Measurements from ENCODE around the gene CAPN5. TPM values are rescaled to one million over a fixed set of nuclear protein-coding genes. Genes with fewer than 3 reads are reported as not detected.
"Not testable (repeated sequence)": the region's sequence is repeated elsewhere in the genome, so short reads cannot be mapped to it uniquely, and the experiment has no call there.

CAPN5 gene
- total RNA-seq, 3 donors from 2014 or later: 2.8 to 6.1 (median 3.6) TPM

GRCh38 chr11:77047007-77047927, 19.5 kb upstream of the CAPN5 start:
- H3K4me1 ChIP-seq: no peaks in the 10 kb centered on the region
- H3K9me3 ChIP-seq: no peaks in the 10 kb centered on the region
- no peaks in the 10 kb centered on the region for H3K36me3 ChIP-seq
- H3K27ac ChIP-seq: no peak overlapping the region
- TF ChIP-seq POLR2A (IDR thresholded peaks at IDR 0.05) (no peak), POLR2AphosphoS5 (IDR thresholded peaks at IDR 0.05) (peak in 1 of 3 donors; percentile 21), CTCF (IDR thresholded peaks at IDR 0.05) (peak; percentile 43 to 58 (median 51))
- H3K4me3 ChIP-seq: peak overlapping the region; percentile 27 to 61 (median 43)
- intact Hi-C loops (cut with DNase I; ENCODE audit: low total_unique reads): no loop called here
- peaks cover 0 to 18% of the 10 kb centered on the region in 2 donors for H3K27me3 ChIP-seq
- DNase-seq (ENCODE audit: low spot score in 2 of 2): peak in 1 of 2 donors; percentile 73

- H3K27ac ChIP-seq; H3K4me1 ChIP-seq; H3K4me3 ChIP-seq; intact Hi-C loops (cut with DNase I; ENCODE audit: low total_unique reads); H3K9me3 ChIP-seq; H3K36me3 ChIP-seq; DNase-seq (ENCODE audit: low spot score in 2 of 2): not testable (repeated sequence)
- peaks cover 0 to 15% of the 10 kb centered on the region in 2 donors for H3K27me3 ChIP-seq
These were observed 18.8 kb upstream of the CAPN5 start for GRCh38 chr11:77047928-77048446.

GRCh38 chr11:77049026-77049425, 17.7 kb upstream of the CAPN5 start:
- no peak overlapping the region for H3K27ac ChIP-seq
- H3K36me3 ChIP-seq: no peaks in the 10 kb centered on the region
- H3K9me3 ChIP-seq: no peaks in the 10 kb centered on the region
- no peak for DNase-seq (ENCODE audit: low spot score in 2 of 2)
- intact Hi-C loops (cut with DNase I; ENCODE audit: low total_unique reads): no loop called here
- TF ChIP-seq POLR2AphosphoS5 (IDR thresholded peaks at IDR 0.05): no peak
- no peak for TF ChIP-seq POLR2A (IDR thresholded peaks at IDR 0.05)
- no peak for TF ChIP-seq CTCF (IDR thresholded peaks at IDR 0.05)
- H3K4me1 ChIP-seq: no peaks in the 10 kb centered on the region
- peaks cover 0 to 14% of the 10 kb centered on the region in 2 donors for H3K27me3 ChIP-seq
- H3K4me3 ChIP-seq: no peak overlapping the region

- no peak for TF ChIP-seq CTCF (IDR thresholded peaks at IDR 0.05)
- no peak for TF ChIP-seq POLR2AphosphoS5 (IDR thresholded peaks at IDR 0.05)
- peaks cover 8 to 10% of the 10 kb centered on the region in 2 donors for H3K9me3 ChIP-seq
These were observed 15.3 kb upstream of the CAPN5 start for GRCh38 chr11:77051511-77051910.

GRCh38 chr11:77052518-77052917, 14.3 kb upstream of the CAPN5 start:
- no peak for DNase-seq (ENCODE audit: low spot score in 2 of 2)
- Histone ChIP-seq H3K4me3 (no peak overlapping the region), H3K4me1 (no peaks in the 10 kb centered on the region), H3K27me3 (no peaks in the 10 kb centered on the region), H3K36me3 (no peaks in the 10 kb centered on the region), H3K27ac (no peak overlapping the region), H3K9me3 (peaks cover 15 to 16% of the 10 kb centered on the region in 2 donors)
- intact Hi-C loops (cut with DNase I; ENCODE audit: low total_unique reads): no loop called here
- TF ChIP-seq CTCF (IDR thresholded peaks at IDR 0.05): no peak

More at GRCh38 chr11:77051511-77051910, 15.3 kb upstream of the CAPN5 start:
- no peak overlapping the region for H3K27ac ChIP-seq
- no peaks in the 10 kb centered on the region for H3K36me3 ChIP-seq
- no peaks in the 10 kb centered on the region for H3K4me1 ChIP-seq
- no peak for DNase-seq (ENCODE audit: low spot score in 2 of 2)
- no peaks in the 10 kb centered on the region for H3K27me3 ChIP-seq
- H3K4me3 ChIP-seq: no peak overlapping the region
- intact Hi-C loops (cut with DNase I; ENCODE audit: low total_unique reads): no loop called here
